ENCODE measurements around the gene ANKRD12.

Gene ANKRD12

GRCh38 chr18:9184998-9185613, 48.5 kb downstream of the ANKRD12 start:
- no peak for TF ChIP-seq FOXP2 (optimal IDR thresholded peaks at IDR 0.05; ENCODE audit: control extremely low read depth, extremely low read length, insufficient read depth)
- no peak for TF ChIP-seq EZH2 (IDR thresholded peaks at IDR 0.05)
- no peak for TF ChIP-seq POLR2AphosphoS5 (IDR thresholded peaks at IDR 0.05; ENCODE audit: borderline replicate concordance, low read depth, low read length)
- no peak overlapping the region for H3K9ac ChIP-seq (ENCODE audit: insufficient read length)
- H3K9me3 ChIP-seq (ENCODE audit: low read depth, low read length): no peaks in the 10 kb centered on the region
- no peak overlapping the region for H3K4me3 ChIP-seq
- H3K27ac ChIP-seq: no peak overlapping the region
- peaks cover 18% of the 10 kb centered on the region for H3K36me3 ChIP-seq (ENCODE audit: insufficient read depth, low read length)
- no peak for DNase-seq (ENCODE audit: low read depth, low spot score)

- no peak for DNase-seq (ENCODE audit: low read depth, low spot score)
- peaks cover 4% of the 10 kb centered on the region for H3K36me3 ChIP-seq (ENCODE audit: insufficient read depth, low read length)
- H3K9me3 ChIP-seq (ENCODE audit: low read depth, low read length): no peaks in the 10 kb centered on the region
- H3K9ac ChIP-seq (ENCODE audit: insufficient read length): no peak overlapping the region
- no peak overlapping the region for H3K27ac ChIP-seq
- H3K4me3 ChIP-seq: no peak overlapping the region
- TF ChIP-seq POLR2AphosphoS5 (IDR thresholded peaks at IDR 0.05; ENCODE audit: borderline replicate concordance, low read depth, low read length) (no peak), FOXP2 (optimal IDR thresholded peaks at IDR 0.05; ENCODE audit: control extremely low read depth, extremely low read length, insufficient read depth) (no peak), EZH2 (IDR thresholded peaks at IDR 0.05) (no peak)
Observed at GRCh38 chr18:9188359-9189231, 52.0 kb downstream of the ANKRD12 start.

GRCh38 chr18:9189491-9189890, 52.9 kb downstream of the ANKRD12 start:
- TF ChIP-seq FOXP2 (optimal IDR thresholded peaks at IDR 0.05; ENCODE audit: control extremely low read depth, extremely low read length, insufficient read depth): no peak
- no peak for TF ChIP-seq POLR2AphosphoS5 (IDR thresholded peaks at IDR 0.05; ENCODE audit: borderline replicate concordance, low read depth, low read length)
- Histone ChIP-seq H3K27ac (no peak overlapping the region), H3K36me3 (ENCODE audit: insufficient read depth, low read length) (peaks cover 2% of the 10 kb centered on the region; the same call in 1 of the 2 replicates), H3K4me3 (no peak overlapping the region), H3K9me3 (ENCODE audit: low read depth, low read length) (no peaks in the 10 kb centered on the region), H3K9ac (ENCODE audit: insufficient read length) (no peak overlapping the region)
- DNase-seq (ENCODE audit: low read depth, low spot score): no peak

GRCh38 chr18:9191658-9192256, 55.2 kb downstream of the ANKRD12 start:
- no peak overlapping the region for H3K4me3 ChIP-seq
- no peak overlapping the region for H3K27ac ChIP-seq
- TF ChIP-seq FOXP2 (optimal IDR thresholded peaks at IDR 0.05; ENCODE audit: control extremely low read depth, extremely low read length, insufficient read depth) (no peak), EZH2 (IDR thresholded peaks at IDR 0.05) (no peak), POLR2AphosphoS5 (IDR thresholded peaks at IDR 0.05; ENCODE audit: borderline replicate concordance, low read depth, low read length) (no peak)
- no peak for DNase-seq (ENCODE audit: low read depth, low spot score)
- no peaks in the 10 kb centered on the region for H3K9me3 ChIP-seq (ENCODE audit: low read depth, low read length)
- no peaks in the 10 kb centered on the region; the same call in 1 of the 2 replicates for H3K36me3 ChIP-seq (ENCODE audit: insufficient read depth, low read length)
- H3K9ac ChIP-seq (ENCODE audit: insufficient read length): no peak overlapping the region

- TF ChIP-seq EZH2 (IDR thresholded peaks at IDR 0.05) (no peak), FOXP2 (optimal IDR thresholded peaks at IDR 0.05; ENCODE audit: control extremely low read depth, extremely low read length, insufficient read depth) (no peak), POLR2AphosphoS5 (IDR thresholded peaks at IDR 0.05; ENCODE audit: borderline replicate concordance, low read depth, low read length) (no peak)
- Histone ChIP-seq H3K36me3 (ENCODE audit: insufficient read depth, low read length) (no peaks in the 10 kb centered on the region; the same call in 1 of the 2 replicates), H3K4me3 (no peak overlapping the region)
Observed at GRCh38 chr18:9193031-9193430, 56.5 kb downstream of the ANKRD12 start.

GRCh38 chr18:9196568-9196967, 60.0 kb downstream of the ANKRD12 start:
- Histone ChIP-seq H3K9me3 (ENCODE audit: low read depth, low read length) (no peaks in the 10 kb centered on the region), H3K27ac (peak overlapping the region; percentile 28; the same call in 1 of the 2 replicates)
- TF ChIP-seq EZH2 (IDR thresholded peaks at IDR 0.05): no peak
- no peak for TF ChIP-seq POLR2AphosphoS5 (IDR thresholded peaks at IDR 0.05; ENCODE audit: borderline replicate concordance, low read depth, low read length)
- TF ChIP-seq FOXP2 (optimal IDR thresholded peaks at IDR 0.05; ENCODE audit: control extremely low read depth, extremely low read length, insufficient read depth): no peak

More at GRCh38 chr18:9193031-9193430, 56.5 kb downstream of the ANKRD12 start:
- H3K9me3 ChIP-seq (ENCODE audit: low read depth, low read length): no peaks in the 10 kb centered on the region
- DNase-seq (ENCODE audit: low read depth, low spot score): no peak
- no peak overlapping the region for H3K27ac ChIP-seq
- H3K9ac ChIP-seq (ENCODE audit: insufficient read length): no peak overlapping the region

GRCh38 chr18:9199681-9200080, 63.1 kb downstream of the ANKRD12 start:
- TF ChIP-seq FOXP2 (optimal IDR thresholded peaks at IDR 0.05; ENCODE audit: control extremely low read depth, extremely low read length, insufficient read depth) (no peak), POLR2AphosphoS5 (IDR thresholded peaks at IDR 0.05; ENCODE audit: borderline replicate concordance, low read depth, low read length) (no peak), EZH2 (IDR thresholded peaks at IDR 0.05) (no peak)
- H3K9ac ChIP-seq (ENCODE audit: insufficient read length): no peak overlapping the region
- H3K4me3 ChIP-seq: no peak overlapping the region
- no peak overlapping the region for H3K27ac ChIP-seq
- no peaks in the 10 kb centered on the region for H3K9me3 ChIP-seq (ENCODE audit: low read depth, low read length)
- H3K36me3 ChIP-seq (ENCODE audit: insufficient read depth, low read length): no peaks in the 10 kb centered on the region; the same call in 1 of the 2 replicates
- no peak for DNase-seq (ENCODE audit: low read depth, low spot score)

More at GRCh38 chr18:9196568-9196967, 60.0 kb downstream of the ANKRD12 start:
- Histone ChIP-seq H3K36me3 (ENCODE audit: insufficient read depth, low read length) (no peaks in the 10 kb centered on the region; the same call in 1 of the 2 replicates), H3K4me3 (no peak overlapping the region), H3K9ac (ENCODE audit: insufficient read length) (no peak overlapping the region)
- DNase-seq (ENCODE audit: low read depth, low spot score): no peak

GRCh38 chr18:9201224-9201623, 64.6 kb downstream of the ANKRD12 start:
- TF ChIP-seq EZH2 (IDR thresholded peaks at IDR 0.05) (no peak), FOXP2 (optimal IDR thresholded peaks at IDR 0.05; ENCODE audit: control extremely low read depth, extremely low read length, insufficient read depth) (no peak), POLR2AphosphoS5 (IDR thresholded peaks at IDR 0.05; ENCODE audit: borderline replicate concordance, low read depth, low read length) (no peak)

More at GRCh38 chr18:9201224-9201623, 64.6 kb downstream of the ANKRD12 start:
- Histone ChIP-seq H3K4me3 (no peak overlapping the region), H3K9ac (ENCODE audit: insufficient read length) (no peak overlapping the region), H3K9me3 (ENCODE audit: low read depth, low read length) (no peaks in the 10 kb centered on the region), H3K36me3 (ENCODE audit: insufficient read depth, low read length) (no peaks in the 10 kb centered on the region; the same call in 1 of the 2 replicates), H3K27ac (no peak overlapping the region)
- DNase-seq (ENCODE audit: low read depth, low spot score): no peak
